Colonic mucosa (tissue), 4 donors: ENCODE measurements around the gene ACTR10. TPM values are rescaled to one million over a fixed set of nuclear protein-coding genes. Genes with fewer than 3 reads are reported as not detected.

Experiments
- DNase-seq: peaks from one replicate; pipeline ENCODE4 v3.0.0-alpha.2; 2020
- H3K27ac ChIP-seq: fragments of 200-600 bp; one replicate; pipeline ENCODE4 v1.8.0; 2021
- H3K27me3 ChIP-seq: fragments of 200-600 bp; one replicate; pipeline ENCODE4 v1.8.0; 2021
- H3K36me3 ChIP-seq: fragments of 200-600 bp; one replicate; pipeline ENCODE4 v1.8.0; 2021
- H3K4me1 ChIP-seq: fragments of 200-600 bp; one replicate; pipeline ENCODE4 v1.8.0; 2021; ENCODE audit warnings: mild to moderate bottlenecking
- H3K4me3 ChIP-seq: fragments of 200-600 bp; one replicate; pipeline ENCODE4 v1.8.0; 2021
- H3K9ac ChIP-seq, 2 donors: one replicate each; pipeline ENCODE4 v1.7.0; 2013; ENCODE audit warnings: control low read depth in 2 of 2, low read depth in 2 of 2, low read length in 2 of 2
- H3K9me3 ChIP-seq: fragments of 200-600 bp; one replicate; pipeline ENCODE4 v1.8.0; 2021
- intact Hi-C: fragments of 100-400 bp; cut with DNase I; formaldehyde crosslinking; loops from one replicate; pipeline ENCODE4 v1.14.1; 2022
- total RNA-seq, 2 donors: library from RNA; stranded (reverse); fragmentation: NEBNext Ultra II Directional in 1 of 2; extraction: Animal tissue kit (Norgen Biotek cat#: 25700) in 1 of 2; gene quantifications; one replicate each; pipeline ENCODE4 v1.2.1, GENCODE V29; 2021
- TF ChIP-seq, protein P1 (sequence below): fragments of 200-600 bp; IDR thresholded peaks from one replicate; pipeline ENCODE4 v1.8.0; 2022; ENCODE audit warnings: antibody characterized with exemption, mild to moderate bottlenecking
- donor health status: healthy.
- donor health status: DM: no; HTN: no; CAD: no.
- donor health status: DM: no; HTN: no; CAD: no.

Gene ACTR10
- total RNA-seq, 2 donors from 2014 or later, result 45.9 to 61.4 TPM

DNA sequence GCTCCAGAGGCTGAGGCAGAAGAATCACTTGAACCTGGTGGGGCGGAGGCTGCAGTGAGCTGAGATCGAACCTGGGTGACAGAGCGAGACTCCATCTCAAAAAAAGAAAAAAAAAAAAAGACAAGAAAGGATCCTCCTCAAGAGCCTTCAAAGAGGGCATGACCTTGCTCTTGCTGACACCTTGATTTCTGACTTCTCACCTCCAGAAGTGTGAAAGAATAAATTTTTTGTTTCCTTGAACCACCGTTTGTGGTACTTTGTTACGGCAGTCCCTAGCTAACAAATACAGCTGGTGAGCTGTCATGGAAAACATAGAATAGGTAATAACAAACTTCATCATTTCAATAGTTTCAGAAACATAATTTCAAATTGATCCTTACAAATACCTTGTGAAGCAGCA, 1.9 kb upstream of the ACTR10 start:
- Histone ChIP-seq H3K27ac (no peak overlapping the region), H3K36me3 (no peaks in the 10 kb centered on the region), H3K4me3 (no peak overlapping the region), H3K9me3 (no peaks in the 10 kb centered on the region), H3K4me1 (no peaks in the 10 kb centered on the region), H3K9ac (no peak overlapping the region), H3K27me3 (no peaks in the 10 kb centered on the region)
- TF ChIP-seq, protein P1, sequence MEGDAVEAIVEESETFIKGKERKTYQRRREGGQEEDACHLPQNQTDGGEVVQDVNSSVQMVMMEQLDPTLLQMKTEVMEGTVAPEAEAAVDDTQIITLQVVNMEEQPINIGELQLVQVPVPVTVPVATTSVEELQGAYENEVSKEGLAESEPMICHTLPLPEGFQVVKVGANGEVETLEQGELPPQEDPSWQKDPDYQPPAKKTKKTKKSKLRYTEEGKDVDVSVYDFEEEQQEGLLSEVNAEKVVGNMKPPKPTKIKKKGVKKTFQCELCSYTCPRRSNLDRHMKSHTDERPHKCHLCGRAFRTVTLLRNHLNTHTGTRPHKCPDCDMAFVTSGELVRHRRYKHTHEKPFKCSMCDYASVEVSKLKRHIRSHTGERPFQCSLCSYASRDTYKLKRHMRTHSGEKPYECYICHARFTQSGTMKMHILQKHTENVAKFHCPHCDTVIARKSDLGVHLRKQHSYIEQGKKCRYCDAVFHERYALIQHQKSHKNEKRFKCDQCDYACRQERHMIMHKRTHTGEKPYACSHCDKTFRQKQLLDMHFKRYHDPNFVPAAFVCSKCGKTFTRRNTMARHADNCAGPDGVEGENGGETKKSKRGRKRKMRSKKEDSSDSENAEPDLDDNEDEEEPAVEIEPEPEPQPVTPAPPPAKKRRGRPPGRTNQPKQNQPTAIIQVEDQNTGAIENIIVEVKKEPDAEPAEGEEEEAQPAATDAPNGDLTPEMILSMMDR, result no peak
- intact Hi-C loops, result no loop called here
- no peak for DNase-seq

DNA sequence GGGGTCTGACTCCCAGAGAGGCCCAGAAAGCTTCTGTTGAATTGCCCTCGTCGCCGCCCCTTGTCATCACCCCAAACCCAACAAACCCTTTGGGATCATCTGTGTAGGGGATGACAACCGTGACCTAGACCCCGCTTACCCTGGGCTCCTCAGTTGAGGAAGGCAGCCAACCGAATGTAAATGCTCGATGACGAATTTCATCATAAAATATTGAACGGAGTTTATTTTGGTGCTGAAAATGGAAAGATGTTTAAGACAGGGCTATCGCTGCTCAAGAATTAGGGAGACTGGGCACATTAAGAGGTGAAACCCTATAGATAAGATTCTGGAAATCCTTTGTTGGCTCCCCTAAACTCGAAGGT, 512 bp downstream of the ACTR10 start:
- Histone ChIP-seq H3K36me3 (no peaks in the 10 kb centered on the region), H3K27ac (peak overlapping the region; percentile 83), H3K4me1 (no peaks in the 10 kb centered on the region), H3K9me3 (no peaks in the 10 kb centered on the region), H3K27me3 (no peaks in the 10 kb centered on the region), H3K9ac (peak overlapping the region; percentile 80 to 93), H3K4me3 (peak overlapping the region; percentile 54)
- intact Hi-C loops, result no loop called here
- TF ChIP-seq, protein P1, result no peak
- no peak for DNase-seq

DNA sequence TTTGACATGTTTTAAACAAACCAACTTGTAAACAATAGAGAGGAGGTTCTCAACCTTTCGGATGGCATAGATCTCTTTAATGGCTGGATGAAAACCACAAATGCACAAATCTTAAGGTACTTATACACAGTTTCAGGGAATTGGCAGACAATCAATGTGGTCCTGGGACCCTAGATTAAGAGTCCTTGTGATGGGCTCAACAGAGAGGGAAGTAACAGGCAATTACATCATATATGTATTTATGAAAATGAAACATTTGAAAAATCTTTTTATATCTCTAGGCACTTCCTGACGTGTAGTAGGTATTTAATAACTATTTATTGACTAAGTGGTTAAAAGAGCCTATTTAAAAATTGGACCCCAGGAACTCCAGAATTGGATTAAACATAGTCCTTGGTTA, 897 bp downstream of the ACTR10 start:
- H3K36me3 ChIP-seq, result no peaks in the 10 kb centered on the region
- peak overlapping the region; percentile 54 for H3K4me3 ChIP-seq
- H3K27me3 ChIP-seq, result no peaks in the 10 kb centered on the region
- H3K9ac ChIP-seq, result peak overlapping the region in 1 of 2 donors; percentile 93
- H3K27ac ChIP-seq, result no peak overlapping the region
- DNase-seq, result no peak
- no peaks in the 10 kb centered on the region for H3K4me1 ChIP-seq
- H3K9me3 ChIP-seq, result no peaks in the 10 kb centered on the region
- TF ChIP-seq, protein P1, result no peak
- intact Hi-C loops, result no loop called here

DNA sequence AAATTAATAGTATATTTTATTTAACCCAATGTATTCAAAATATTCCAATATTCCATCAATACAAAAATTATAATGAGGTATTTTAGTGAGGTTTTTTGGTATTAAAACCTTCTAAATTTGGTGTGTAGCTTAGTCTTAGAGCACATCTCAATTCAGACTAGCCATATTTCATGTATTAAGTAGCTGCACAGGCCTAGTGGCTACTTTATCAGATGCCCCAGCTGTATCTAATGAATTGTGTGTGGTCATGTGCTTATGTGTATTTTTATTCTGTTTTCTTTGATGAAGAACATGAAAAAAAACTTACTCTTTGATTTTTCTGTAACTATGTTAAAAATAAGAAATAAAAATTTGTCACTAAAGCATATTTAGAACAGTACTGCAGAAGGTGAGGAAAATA, 13.2 kb downstream of the ACTR10 start:
- intact Hi-C loops, result no loop called here
- Histone ChIP-seq H3K36me3 (no peaks in the 10 kb centered on the region), H3K4me3 (no peak overlapping the region)

DNA sequence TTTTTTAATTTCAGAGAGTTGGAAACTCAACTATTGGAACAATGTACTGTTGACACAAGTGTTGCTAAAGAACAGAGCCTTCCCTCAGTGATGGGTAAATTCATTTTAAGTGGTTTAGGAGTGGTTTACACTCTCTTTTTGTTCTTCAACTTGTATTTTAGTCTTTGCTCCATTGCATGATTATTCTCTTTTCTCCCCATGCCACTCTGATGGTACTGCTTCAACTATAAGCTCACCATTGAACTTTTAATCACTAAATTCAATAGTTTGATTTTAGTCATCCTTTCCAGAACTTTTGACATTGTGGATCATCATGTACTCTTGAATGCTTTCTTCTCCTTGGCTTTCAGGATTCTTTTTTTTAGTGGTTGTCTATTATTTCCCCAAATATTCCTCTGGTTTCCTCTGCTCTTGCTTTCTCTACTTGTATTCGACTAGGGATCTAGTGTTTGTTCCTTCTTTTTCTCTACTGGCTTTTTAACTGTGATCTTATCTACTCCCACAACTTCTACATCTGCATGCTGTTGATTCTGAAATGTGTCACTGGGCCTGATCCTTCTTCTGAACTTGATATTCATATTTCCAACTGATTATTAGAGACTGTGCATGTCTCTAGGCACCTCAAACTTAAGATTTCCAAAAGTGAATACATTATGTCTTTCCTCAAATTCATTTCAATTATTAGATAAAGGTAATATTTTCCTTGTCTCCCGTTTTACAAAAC, 15.4 kb downstream of the ACTR10 start:
- TF ChIP-seq, protein P1, result no peak
- intact Hi-C loops, result no loop called here
- DNase-seq, result no peak
- H3K27me3 ChIP-seq, result no peaks in the 10 kb centered on the region
- no peak overlapping the region for H3K9ac ChIP-seq
- no peaks in the 10 kb centered on the region for H3K4me1 ChIP-seq
- no peaks in the 10 kb centered on the region for H3K9me3 ChIP-seq
- no peak overlapping the region for H3K4me3 ChIP-seq
- no peak overlapping the region for H3K27ac ChIP-seq
- H3K36me3 ChIP-seq, result no peaks in the 10 kb centered on the region

More for the DNA sequence above, 13.2 kb downstream of the ACTR10 start:
- H3K4me1 ChIP-seq, result no peaks in the 10 kb centered on the region
- H3K9ac ChIP-seq, result no peak overlapping the region
- H3K27ac ChIP-seq, result no peak overlapping the region
- TF ChIP-seq, protein P1, result no peak
- DNase-seq, result no peak
- H3K9me3 ChIP-seq, result no peaks in the 10 kb centered on the region
- no peaks in the 10 kb centered on the region for H3K27me3 ChIP-seq
